GM21528 (cell line): ENCODE results near the gene PMEPA1.

Experiments used
- ATAC-seq: cut with Tn5 transposase; IDR thresholded peaks from one replicate; pipeline ENCODE4 v1.9.1; 2021; ENCODE audit warnings: mild to moderate bottlenecking, moderate library complexity; ENCODE audit not compliant: unreplicated experiment, low FRiP score

PMEPA1 gene

DNA sequence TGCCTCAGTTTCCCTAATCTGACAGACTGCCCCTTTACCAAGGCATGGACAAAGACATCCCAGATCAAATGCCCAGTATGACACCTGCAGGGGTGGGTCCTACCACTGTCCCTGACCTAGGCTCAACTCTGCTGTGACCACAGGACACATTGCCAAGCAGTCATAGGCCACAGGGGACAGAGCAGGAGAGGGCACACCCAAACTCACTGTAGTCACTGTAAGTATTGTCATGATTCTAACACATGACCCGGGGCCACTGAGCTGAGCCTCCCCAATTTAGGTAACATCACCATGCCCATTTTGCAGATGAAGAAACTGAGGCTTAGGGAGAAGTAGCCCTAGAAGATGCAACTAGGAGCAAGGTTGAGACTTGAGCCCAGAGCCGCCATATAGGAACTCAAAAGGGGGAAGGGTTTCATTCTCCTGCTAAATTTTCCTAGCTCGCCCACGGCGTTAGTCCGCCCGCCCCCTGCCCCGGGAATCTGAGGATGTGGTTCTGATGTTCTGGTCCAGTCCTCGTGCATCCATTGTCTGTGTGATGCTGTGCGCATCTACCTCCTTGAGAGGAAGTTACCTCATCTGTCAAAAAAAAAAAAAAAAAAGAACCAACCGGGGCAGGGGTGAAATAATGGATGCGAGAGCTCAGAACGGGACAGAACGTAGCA is 44.8 kb downstream of the PMEPA1 start:
- no peak for ATAC-seq

DNA sequence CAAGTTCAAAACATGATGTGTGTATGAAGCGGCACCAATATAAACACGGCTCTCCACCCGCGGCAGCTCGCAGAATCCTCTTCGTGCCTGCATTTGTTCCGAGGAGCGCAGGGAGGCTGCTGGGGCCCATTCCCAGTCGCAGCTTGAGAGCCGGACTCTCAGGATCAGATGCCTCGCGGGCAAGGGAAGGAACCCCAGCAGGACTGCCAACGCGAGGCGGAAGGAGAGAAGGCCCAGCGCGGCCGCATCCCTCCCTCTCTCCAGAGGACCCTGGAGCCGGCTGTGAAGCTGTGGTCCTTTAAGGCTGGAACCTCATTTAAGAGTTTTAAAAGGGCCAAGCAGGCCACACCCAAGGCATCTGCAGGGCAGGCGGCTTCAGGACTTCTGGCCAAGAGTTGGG is 45.3 kb downstream of the PMEPA1 start:
- no peak for ATAC-seq

DNA sequence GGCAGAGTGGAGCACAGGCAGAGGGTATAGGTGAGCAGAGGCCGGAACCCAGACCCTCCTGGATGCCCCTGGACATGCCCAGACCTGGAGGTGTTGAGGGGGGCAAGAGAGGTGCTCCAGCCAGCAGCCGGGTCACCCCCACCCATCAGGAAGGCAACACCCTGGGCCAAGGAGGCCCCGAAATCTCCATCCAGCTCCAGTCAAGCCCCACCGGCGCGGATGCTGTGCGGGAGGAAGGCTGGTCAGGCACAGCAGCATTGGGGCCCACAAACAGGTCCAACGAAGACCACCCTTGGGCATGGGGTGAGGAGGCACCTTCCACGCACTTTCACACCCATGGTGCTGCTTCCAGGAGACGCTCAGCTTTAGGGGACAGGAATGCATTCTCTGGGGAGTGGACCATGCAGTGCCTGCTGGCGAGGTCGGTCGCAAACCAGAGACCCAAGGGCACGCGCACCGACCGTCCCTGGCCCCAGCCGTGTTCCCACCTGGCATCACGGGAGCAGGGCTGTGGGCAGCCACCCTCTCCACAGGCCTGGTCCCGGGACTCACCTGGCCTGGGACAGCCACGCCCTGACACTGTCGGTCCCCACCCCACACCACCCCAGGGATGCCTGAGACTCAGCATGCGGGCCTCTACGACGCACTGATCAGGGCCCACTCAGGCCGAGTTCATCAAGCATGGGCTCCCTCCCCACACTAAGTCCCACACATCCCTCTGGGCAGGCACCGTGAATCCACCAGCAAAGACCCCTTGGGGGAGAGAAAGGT is 45.9 kb downstream of the PMEPA1 start:
- ATAC-seq, result no peak

DNA sequence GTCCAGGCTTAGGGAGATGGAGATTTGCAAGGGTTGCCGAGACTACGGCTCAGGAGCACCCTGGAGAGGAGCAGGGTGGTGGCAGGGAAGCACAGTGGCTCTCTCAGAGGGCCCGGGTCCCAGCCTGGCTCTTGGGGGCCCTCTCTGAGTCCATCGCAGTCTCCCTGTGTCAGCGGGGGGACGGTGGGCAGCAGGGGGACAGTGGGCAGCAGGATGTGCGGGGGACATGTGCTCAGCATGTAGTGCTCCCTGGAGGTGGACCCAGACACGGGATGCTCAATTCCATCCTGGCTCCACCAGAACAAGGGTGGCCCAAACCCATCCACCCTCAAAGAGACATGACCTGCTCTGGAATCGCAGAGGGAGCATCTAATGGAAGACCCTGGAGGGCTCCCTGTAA is 46.6 kb downstream of the PMEPA1 start:
- no peak for ATAC-seq

DNA sequence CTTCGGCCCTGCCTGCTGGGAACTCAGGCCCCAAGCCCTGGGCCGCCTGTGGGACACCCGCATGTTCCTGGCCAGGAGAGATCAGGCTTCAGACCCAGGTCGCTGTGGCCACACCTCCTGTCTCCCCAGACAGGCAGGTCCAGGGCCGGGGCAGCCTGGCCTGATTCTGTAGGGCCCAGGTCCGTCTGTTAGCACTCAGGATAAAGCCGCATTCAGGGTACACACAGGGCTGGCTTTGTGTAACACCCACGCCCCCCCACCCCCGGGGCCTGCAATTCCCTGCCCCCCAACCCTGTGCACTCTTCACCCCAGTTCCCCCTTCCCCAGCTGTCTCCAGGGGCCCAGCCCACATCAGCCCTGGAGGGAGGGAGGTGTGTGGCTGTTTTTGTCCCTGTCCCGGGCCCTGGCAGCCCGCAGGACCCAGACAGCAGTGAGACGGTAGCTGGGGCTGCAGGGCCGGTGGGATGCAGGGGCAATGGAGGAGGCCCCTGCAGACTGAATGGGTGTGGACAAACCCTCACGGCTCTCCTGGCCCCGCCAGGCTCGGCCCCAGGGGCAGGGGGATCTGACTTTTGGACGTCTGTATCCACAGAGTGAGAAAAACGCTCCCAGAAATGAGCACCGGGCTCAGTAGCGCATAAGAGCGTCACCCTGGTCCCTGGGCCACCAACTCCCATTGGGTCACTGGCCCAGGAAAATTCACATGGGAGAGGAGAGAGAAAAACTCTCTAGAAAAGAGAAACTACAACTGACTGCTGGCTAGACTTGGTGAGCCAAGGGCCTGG is 47.2 kb downstream of the PMEPA1 start:
- no peak for ATAC-seq

DNA sequence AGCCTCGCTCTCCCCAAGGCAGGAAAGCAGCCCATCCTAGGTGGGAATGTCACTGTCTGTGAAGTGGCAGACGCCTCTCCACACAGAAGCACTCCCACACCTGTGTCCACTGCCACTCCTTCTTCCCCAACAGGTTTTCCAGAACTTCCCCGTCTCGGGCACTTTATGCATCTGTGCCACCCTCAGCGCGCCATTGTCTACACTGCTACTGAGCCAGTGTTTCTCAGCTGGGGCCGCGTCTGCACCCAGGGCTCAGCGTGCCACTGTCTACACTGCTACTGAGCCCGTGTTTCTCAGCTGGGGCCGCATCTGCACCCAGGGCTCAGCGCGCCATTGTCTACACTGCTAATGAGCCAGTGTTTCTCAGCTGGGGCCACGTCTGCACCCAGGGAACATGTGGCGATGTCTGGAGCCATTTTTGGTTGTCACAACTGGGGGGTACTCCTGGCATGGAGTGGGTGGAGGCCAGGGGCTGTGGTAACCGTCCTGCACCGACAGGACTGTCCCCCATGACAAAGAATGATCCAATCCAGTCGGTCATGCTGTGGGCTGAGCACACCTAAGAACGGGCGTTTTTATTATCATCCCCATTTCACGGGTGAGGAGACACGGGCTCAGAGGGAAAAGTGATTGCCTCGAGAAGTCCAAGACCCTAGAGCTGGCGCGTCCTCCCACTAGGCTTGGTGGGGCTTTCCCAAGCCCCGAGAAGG is 47.9 kb downstream of the PMEPA1 start:
- ATAC-seq, result no peak

DNA sequence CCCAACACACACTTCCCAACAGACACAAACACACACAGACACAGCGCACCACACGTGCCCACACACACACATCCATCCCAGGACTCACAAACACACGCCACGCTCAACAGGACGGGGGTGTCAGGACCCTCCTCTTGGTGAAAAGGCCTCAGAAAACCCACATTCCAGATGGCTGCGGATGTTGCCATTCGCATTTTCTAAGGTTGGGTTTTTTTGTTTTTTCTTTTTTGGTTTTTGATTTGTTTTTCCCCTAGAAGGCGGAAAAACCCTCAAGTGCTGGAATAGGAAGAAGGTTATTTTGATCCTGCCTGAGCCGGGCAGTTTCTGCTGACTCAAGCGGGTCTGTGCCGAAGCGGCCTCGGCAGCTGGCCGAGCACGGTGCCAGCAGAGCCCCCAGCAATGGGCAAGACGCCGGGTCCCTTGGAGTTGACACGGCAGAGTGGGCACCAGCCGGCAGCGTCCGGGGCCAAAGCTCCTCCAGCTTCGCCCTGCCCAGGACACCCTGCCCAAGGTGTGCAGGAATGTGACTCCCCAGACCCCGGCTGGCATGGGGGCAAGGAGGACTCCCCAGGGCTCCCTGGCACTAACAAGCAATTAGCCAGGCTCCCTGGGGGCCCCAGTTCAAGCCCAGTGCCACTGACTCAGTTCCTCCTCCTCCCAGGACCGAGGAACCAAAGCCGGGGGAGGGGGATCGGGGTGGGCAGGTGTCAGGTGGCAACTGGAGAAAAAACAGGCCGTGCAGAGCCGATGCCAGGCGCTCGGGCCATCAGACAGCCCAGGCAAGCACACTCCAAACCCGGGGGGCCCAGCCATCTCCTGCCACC is 48.7 kb downstream of the PMEPA1 start:
- no peak for ATAC-seq

DNA sequence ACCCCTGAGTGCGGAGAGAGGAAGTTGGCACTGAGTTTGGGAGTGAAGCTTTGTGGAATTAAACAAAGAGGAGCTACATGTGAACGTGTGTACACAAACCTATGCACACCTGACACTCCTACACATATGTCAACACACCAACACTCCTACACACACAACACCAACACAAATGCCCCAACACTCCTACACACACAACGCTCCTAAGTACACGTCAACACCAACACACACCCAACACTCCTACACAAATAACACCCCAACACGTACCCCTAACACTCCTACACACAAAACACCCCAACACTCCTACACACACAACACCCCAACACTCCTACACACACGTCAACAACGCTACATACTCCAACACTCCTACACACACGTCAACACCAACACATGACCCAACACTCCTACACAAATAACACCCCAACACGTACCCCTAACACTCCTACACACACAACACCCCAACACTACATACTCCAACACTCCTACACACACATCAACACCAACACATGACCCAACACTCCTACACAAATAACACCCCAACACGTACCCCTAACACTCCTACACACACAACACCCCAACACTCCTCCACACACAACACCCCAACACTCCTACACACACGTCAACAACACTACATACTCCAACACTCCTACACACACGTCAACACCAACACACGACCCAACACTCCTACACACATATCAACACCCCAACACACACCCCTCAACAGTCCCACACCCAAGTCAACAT is 49.5 kb downstream of the PMEPA1 start:
- no peak for ATAC-seq

DNA sequence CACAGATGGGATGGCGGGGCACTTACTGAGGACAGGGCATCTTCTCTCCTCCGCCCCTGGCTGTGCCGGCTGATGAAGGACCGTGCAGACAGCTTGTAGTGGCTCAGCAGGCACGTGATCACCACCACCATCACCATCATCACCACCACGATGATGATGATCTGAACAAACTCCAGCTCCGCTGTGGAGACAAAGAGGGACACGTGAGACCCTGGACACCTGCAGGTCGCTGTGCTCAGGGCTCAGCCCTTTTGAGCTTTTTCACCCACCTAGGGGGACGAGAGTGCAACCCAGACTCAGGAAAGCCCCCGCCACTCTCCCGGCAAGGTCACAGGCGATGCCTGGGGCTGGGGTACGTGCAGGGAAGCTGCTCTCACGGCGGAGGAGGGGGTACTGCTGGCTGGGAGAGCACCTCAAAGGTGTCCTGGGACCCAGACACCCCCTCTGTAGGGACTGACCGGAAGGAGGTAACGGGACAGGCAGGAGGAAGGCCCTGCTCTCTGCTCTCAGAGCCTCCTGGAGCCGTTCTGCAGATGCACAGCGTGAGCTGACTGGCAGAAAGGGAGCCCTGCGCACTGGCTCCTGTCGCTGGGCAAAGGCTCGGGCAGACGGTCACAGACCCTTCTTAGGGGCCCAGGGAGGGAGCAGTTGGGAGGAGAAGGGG is 50.2 kb downstream of the PMEPA1 start:
- no peak for ATAC-seq

DNA sequence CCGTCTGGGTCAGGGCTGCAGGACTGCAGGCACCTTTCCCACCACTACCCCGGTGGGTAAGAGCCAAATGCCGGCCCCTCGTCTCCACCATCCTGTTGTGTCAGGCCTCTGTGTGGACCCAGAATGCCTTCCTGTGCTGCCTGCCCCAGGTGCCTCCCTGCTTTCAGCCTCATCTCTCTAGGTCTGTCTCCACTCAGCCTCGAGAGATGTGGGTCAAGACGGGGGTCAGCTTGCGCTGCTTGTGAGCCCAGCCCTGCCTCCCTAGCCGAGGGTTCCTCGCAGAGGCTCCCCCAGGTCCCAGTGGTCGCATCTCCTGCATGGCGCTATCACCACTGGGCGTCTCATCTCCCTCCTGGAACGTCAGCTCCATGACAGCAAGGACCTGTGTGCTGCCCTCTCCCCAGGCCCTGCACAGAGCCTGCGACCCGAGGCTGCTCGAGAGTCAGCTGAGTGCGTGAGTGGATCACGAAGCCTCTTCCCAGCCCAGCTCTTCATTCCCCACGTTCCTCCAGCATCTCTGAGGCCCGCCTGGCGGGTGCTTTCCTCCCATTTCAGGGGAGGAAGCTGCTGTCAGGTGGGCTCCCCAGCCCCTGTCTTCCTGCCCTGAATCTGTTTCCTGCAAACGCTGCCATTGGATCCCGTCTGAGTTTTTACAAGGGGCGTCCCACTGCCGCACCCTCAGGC is 50.8 kb downstream of the PMEPA1 start:
- ATAC-seq, result no peak

DNA sequence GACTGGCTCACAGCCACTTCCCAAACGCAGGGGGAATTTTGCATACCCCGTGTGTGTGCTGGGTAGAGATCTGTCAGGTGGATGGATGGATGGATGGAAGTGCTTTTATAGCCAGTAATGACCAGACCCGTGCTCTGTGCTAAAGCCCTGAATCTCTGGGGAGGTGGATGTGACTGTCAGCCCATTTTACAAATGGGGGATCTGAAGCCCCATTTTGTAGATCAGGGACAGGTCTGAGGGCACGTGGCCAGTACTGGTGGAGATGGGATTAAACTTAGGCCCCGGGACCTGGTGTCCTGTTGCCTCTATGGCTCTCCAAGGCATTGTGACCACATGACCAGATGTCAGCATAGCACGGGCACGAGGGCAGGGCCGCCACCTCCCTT is 51.4 kb downstream of the PMEPA1 start:
- no peak for ATAC-seq

DNA sequence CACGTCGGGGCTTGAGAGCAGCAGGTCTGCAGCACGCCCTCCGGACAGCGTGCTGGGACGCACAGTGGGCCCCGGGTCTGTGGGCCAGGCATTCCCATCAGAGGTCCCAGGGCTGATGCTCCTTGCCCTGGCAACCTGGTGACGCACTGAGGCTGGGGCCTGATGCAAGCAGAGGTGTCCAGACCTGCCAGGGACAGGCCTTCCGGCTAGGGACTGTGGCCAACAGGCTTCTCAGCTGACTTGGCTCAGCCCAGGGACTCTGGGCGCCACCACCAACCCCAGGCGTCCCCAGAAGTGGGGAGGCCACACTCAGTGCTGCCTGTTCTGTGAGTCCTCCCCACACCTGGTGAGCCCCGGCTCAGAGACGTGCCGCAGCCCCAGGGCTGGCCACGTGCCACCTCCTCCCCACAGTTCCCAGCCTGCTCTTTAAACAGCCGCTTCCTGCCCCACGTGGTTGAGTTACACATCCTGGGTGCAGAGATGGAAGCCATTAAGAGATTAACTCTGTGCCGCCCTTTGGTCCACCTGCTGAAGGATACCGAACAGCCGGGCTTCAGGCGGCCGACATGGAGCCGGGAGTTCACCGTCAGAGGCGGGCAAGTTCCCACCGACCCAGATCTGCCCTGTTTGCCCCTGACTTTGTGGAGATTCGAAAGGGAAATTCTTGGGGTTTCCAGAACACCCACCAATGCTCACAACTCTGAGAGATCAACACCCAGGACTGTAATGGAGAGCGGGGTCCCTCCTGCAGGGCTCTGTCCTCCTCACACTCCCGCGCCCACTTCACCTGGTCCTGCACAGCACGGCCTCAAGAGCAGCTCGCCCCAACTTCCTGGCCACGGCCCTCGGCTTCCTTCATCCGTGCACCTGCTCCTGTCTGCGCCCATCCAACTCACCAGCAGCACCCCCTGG is 52.0 kb downstream of the PMEPA1 start:
- ATAC-seq, result no peak

DNA sequence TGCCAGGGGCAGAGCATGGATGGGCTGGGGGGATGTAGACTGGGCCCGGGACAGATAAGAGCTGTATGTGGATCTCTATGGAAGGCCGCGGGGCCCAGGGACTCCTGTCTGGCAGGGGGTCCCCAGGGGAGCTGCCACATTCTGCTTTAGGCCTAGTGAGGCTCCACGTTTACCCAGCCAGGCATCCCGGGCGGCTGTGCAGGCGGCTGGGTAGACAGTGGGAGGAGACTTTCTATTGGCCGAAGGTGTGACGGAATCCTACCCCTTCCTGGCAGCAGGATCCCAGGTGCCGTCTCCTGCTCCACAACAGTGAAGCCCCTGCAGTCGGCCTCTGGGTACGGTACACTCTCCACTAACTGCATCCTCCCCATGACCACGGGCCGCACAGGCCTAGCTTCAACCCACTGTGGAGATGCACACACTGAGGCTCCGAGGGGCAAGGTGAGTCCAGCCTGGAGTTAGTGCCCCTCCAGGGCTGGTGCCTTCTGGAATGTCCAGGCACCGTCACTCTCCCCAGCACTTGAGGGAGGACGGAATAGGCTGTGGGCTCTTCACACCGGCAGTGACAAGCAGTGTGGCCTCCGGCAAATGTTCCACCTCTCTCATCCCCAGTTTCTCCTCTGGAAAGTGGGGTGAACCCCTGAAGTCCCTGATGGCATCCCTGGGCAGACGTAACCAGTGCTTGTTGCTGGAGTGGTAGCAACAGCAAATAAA is 52.8 kb downstream of the PMEPA1 start:
- ATAC-seq, result no peak

DNA sequence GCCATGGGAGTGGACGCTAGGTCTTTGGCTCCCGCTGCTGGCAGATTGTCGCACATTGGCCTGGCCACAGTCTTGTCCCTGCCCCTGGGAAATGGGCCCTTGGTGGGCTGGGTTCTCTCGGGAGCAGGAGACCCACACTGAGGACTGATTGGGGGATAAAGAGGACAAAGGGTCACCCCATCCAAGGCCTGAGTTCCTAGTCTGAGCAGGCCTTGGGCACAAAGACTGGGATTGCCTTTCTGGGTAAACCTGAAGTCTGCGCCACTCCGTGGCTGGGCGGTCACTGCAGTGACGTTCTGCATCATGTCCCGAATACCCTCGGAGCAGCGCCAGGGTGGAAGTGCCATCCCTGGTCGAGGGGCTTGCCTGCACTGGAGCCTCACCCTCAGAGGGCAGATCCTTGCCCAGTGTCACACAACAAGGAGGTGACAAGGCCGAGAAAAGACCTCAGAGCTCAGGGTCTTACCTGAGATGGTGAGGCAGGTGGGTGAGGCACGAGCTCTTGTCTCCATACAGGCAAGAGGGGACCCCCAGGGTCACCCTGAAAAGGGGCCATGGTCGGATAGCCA is 53.5 kb downstream of the PMEPA1 start:
- no peak for ATAC-seq

DNA sequence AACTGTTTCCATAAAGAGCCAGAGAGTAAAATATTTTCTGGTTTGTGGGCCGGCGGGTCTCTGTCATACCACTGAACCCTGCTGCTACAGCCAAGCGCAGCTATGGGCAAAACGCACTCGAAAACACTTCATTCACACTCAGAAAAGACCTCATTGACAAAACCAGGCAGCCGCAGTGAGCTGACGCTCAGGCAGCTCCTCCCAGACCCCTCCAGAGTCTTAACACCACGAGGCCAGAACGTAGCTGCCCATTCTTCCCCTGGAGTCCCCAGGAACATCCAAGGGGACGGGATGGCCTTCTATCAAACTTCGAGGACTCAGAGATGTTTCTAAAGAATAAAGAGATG is 54.0 kb downstream of the PMEPA1 start:
- ATAC-seq, result no peak

DNA sequence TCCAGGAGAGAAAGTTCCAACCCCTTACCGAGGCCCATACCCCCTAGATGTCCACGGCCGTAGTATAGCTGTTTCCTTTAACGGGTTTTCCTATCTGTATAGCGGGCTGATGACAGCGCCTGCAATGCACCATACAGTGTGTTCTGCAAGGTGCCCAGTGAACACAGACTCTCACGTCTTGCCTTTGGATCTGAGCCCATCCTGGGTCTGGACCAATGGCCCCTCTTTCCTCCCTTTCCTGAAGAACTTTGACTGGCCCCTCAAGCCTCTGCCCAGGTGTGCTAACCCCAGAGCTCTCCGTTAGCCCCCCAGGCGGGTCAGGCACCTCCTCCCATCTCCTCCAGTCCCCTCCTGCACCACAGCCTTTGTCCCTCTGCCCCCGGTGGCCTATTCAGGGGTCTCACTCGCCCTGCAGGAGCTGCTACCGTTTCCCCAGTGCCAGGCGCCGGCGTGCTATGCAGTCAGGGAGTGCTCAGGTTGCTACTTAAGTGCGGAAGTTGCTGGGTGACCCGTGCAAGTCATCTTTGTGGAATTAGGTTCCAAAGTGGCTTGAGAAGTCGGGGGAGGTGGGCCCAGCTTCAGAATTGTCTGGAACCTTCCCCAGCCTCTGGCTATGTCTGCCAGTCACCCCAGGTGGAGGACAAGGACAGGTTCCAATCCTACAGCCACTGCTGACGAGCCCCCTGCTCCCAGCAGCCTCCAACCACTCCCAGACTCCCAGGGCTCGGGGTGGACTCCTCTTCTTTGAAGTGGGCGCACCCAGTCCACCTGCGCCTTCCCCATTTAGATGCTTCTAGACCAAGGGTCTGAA is 54.6 kb downstream of the PMEPA1 start:
- no peak for ATAC-seq
